Measurements from ENCODE around the gene FLOT1.
A peak's percentile ranks its signal among the peaks of the same experiment; 100 is the strongest.

The FLOT1 gene

GRCh38 chr6:30691208-30691847, 51.2 kb downstream of the FLOT1 start:
- Histone ChIP-seq H3K9me3 (ENCODE audit: low read length) (no peaks in the 10 kb centered on the region), H3K4me2 (ENCODE audit: low read length) (peak overlapping the region; percentile 75), H3K9ac (ENCODE audit: low read length) (peak overlapping the region; percentile 62), H3F3A (ENCODE audit: insufficient read depth, low read length) (peaks cover 14% of the 10 kb centered on the region), H3K79me2 (ENCODE audit: insufficient read depth, low read length) (no peaks in the 10 kb centered on the region), H3K4me3 (ENCODE audit: low read depth, low read length, poor library complexity, severe bottlenecking) (peak overlapping the region; percentile 64), H3K27ac (ENCODE audit: low read depth, low read length, poor library complexity, severe bottlenecking) (no peak overlapping the region), H3K27me3 (ENCODE audit: insufficient read depth, low read length) (no peaks in the 10 kb centered on the region), H3K4me1 (ENCODE audit: insufficient read depth, low read length, severe bottlenecking) (peaks cover 49% of the 10 kb centered on the region), H3K9me2 (ENCODE audit: low read depth, low read length) (no peaks in the 10 kb centered on the region), H2AFZ (ENCODE audit: low read length) (no peak overlapping the region), H3K36me3 (ENCODE audit: insufficient read depth, low read length) (no peaks in the 10 kb centered on the region), H4K20me1 (ENCODE audit: insufficient read depth, low read length) (no peaks in the 10 kb centered on the region)
- no peak for TF ChIP-seq CTCF (IDR thresholded peaks at IDR 0.05; ENCODE audit: low read length)
- no peak for TF ChIP-seq EZH2 (IDR thresholded peaks at IDR 0.05; ENCODE audit: borderline replicate concordance, low read length)

GRCh38 chr6:30690403-30691207, 51.9 kb downstream of the FLOT1 start, which contains the start of gene NRM:
NRM (minus strand) TSS chr6:30690984; CDS start chr6:30690974, 10 bp downstream.
- no peaks in the 10 kb centered on the region for H3K36me3 ChIP-seq (ENCODE audit: insufficient read depth, low read length)
- H3K4me3 ChIP-seq (ENCODE audit: low read depth, low read length, poor library complexity, severe bottlenecking): peak within 1 kb of the TSS; percentile 64
- no peaks in the 10 kb centered on the region for H3K9me3 ChIP-seq (ENCODE audit: low read length)
- H3K4me1 ChIP-seq (ENCODE audit: insufficient read depth, low read length, severe bottlenecking): peaks cover 56% of the 10 kb centered on the region
- no peaks in the 10 kb centered on the region for H3K27me3 ChIP-seq (ENCODE audit: insufficient read depth, low read length)
- H3K79me2 ChIP-seq (ENCODE audit: insufficient read depth, low read length): peaks cover under 1% of the 10 kb centered on the region; the same call in 1 of the 2 replicates
- peaks cover 14% of the 10 kb centered on the region for H3F3A ChIP-seq (ENCODE audit: insufficient read depth, low read length)
- peak within 1 kb of the TSS; percentile 62 for H3K9ac ChIP-seq (ENCODE audit: low read length)
- H4K20me1 ChIP-seq (ENCODE audit: insufficient read depth, low read length): no peaks in the 10 kb centered on the region
- H3K9me2 ChIP-seq (ENCODE audit: low read depth, low read length): no peaks in the 10 kb centered on the region
- no peak for TF ChIP-seq CTCF (IDR thresholded peaks at IDR 0.05; ENCODE audit: low read length)
- TF ChIP-seq EZH2 (IDR thresholded peaks at IDR 0.05; ENCODE audit: borderline replicate concordance, low read length): no peak
- no peak within 1 kb of the TSS for H2AFZ ChIP-seq (ENCODE audit: low read length)
- peak within 1 kb of the TSS; percentile 95 for H3K27ac ChIP-seq (ENCODE audit: low read depth, low read length, poor library complexity, severe bottlenecking)
- peak within 1 kb of the TSS; percentile 75 for H3K4me2 ChIP-seq (ENCODE audit: low read length)

GRCh38 chr6:30689985-30690384, 52.5 kb downstream of the FLOT1 start:
- TF ChIP-seq CTCF (IDR thresholded peaks at IDR 0.05; ENCODE audit: low read length): no peak
- no peak for TF ChIP-seq EZH2 (IDR thresholded peaks at IDR 0.05; ENCODE audit: borderline replicate concordance, low read length)
- Histone ChIP-seq H3K4me2 (ENCODE audit: low read length) (peak overlapping the region; percentile 75), H2AFZ (ENCODE audit: low read length) (no peak overlapping the region), H3K9me2 (ENCODE audit: low read depth, low read length) (no peaks in the 10 kb centered on the region), H3K79me2 (ENCODE audit: insufficient read depth, low read length) (peaks cover 6% of the 10 kb centered on the region), H3K36me3 (ENCODE audit: insufficient read depth, low read length) (no peaks in the 10 kb centered on the region), H3K4me1 (ENCODE audit: insufficient read depth, low read length, severe bottlenecking) (peaks cover 62% of the 10 kb centered on the region), H3K9ac (ENCODE audit: low read length) (peak overlapping the region; percentile 62), H3F3A (ENCODE audit: insufficient read depth, low read length) (peaks cover 14% of the 10 kb centered on the region), H3K4me3 (ENCODE audit: low read depth, low read length, poor library complexity, severe bottlenecking) (peak overlapping the region; percentile 64), H3K9me3 (ENCODE audit: low read length) (no peaks in the 10 kb centered on the region), H3K27me3 (ENCODE audit: insufficient read depth, low read length) (no peaks in the 10 kb centered on the region), H3K27ac (ENCODE audit: low read depth, low read length, poor library complexity, severe bottlenecking) (peak overlapping the region; percentile 95), H4K20me1 (ENCODE audit: insufficient read depth, low read length) (no peaks in the 10 kb centered on the region)

All from OCI-LY1 (cell line).